IMR-90 (cell line): Measurements from ENCODE around the gene SDR9C7. TPM values are rescaled to one million over a fixed set of nuclear protein-coding genes. Genes with fewer than 3 reads are reported as not detected.

ENCODE experiments used
- ATAC-seq: fragments of 200-7000 bp; cut with Tn5 transposase; 2 replicates; pipeline ENCODE4 v1.9.1; 2020; ENCODE audit warnings: low read depth, mild to moderate bottlenecking, moderate library complexity
- BruUV-seq: library from RNA; stranded (reverse); fragments of 400-500 nt; replicated peaks from 2 replicates; lab custom pipeline; 2021; lab: Mats Ljungman, UMichigan
- CTCF ChIA-PET: fragments of 300-600 bp; formaldehyde crosslinking; extraction: SDS; loops from one replicate; lab custom pipeline; 2021; ENCODE audit warnings: antibody characterized with exemption; lab: Yijun Ruan, JAX
- POLR2A ChIA-PET: fragments of 300-600 bp; sonication (Branson Sonifier 250); formaldehyde crosslinking; loops from one replicate; lab custom pipeline; 2022; ENCODE audit warnings: antibody characterized with exemption; ENCODE audit not compliant: unreplicated experiment; lab: Charles Lee
- DNase-seq: peaks from one replicate; pipeline ENCODE4 v3.0.0; 2013
- H2AFZ ChIP-seq: replicated peaks from 2 replicates; pipeline ENCODE3; 2013; ENCODE audit warnings: low read length, mild to moderate bottlenecking; ENCODE audit not compliant: poor library complexity
- H2AK5ac ChIP-seq: 2 replicates; pipeline ENCODE4 v1.6.1; 2013; ENCODE audit warnings: low read depth, low read length, inconsistent platforms
- H2AK9ac ChIP-seq: replicated peaks from 2 replicates; pipeline ENCODE3; 2013; ENCODE audit warnings: mild to moderate bottlenecking, low read depth, low read length, moderate library complexity; ENCODE audit not compliant: poor library complexity
- H2BK120ac ChIP-seq: 2 replicates; pipeline ENCODE4 v1.6.1; 2013; ENCODE audit warnings: low read depth, low read length, inconsistent platforms
- H2BK15ac ChIP-seq: 3 replicates; pipeline ENCODE4 v1.6.1; 2013; ENCODE audit warnings: low read depth, low read length, inconsistent platforms
- H2BK20ac ChIP-seq: 2 replicates; pipeline ENCODE4 v1.6.1; 2013; ENCODE audit warnings: low read depth, mild to moderate bottlenecking, inconsistent platforms, low read length, moderate library complexity
- H2BK5ac ChIP-seq: 2 replicates; pipeline ENCODE4 v1.6.1; 2013; ENCODE audit warnings: mild to moderate bottlenecking, low read depth, low read length, inconsistent platforms; ENCODE audit not compliant: poor library complexity, severe bottlenecking
- H3K14ac ChIP-seq: replicated peaks from 2 replicates; pipeline ENCODE4 v1.6.1; 2013; ENCODE audit warnings: low read depth, low read length, inconsistent platforms
- H3K18ac ChIP-seq: 2 replicates; pipeline ENCODE4 v1.6.1; 2013; ENCODE audit warnings: low read depth, low read length, control low read depth
- H3K23ac ChIP-seq: 2 replicates; pipeline ENCODE4 v1.6.1; 2013; ENCODE audit warnings: low read depth, low read length, inconsistent platforms
- H3K27ac ChIP-seq: 2 replicates; pipeline ENCODE4 v1.5.1; 2013; ENCODE audit warnings: mild to moderate bottlenecking, control low read depth, low read length; ENCODE audit not compliant: insufficient read depth
- H3K27me3 ChIP-seq: 2 replicates; pipeline ENCODE4 v1.6.1; 2013; ENCODE audit warnings: low read length; ENCODE audit not compliant: control insufficient read depth, insufficient read depth
- H3K36me3 ChIP-seq: 2 replicates; pipeline ENCODE4 v1.6.1; 2013; ENCODE audit warnings: low read length, mixed read lengths; ENCODE audit not compliant: control insufficient read depth, insufficient read depth
- H3K4ac ChIP-seq: 2 replicates; pipeline ENCODE4 v1.6.1; 2013; ENCODE audit warnings: low read depth, low read length, inconsistent platforms
- H3K4me1 ChIP-seq: 2 replicates; pipeline ENCODE4 v1.6.1; 2013; ENCODE audit warnings: low read length, mixed read lengths; ENCODE audit not compliant: control insufficient read depth, insufficient read depth
- H3K4me2 ChIP-seq: 2 replicates; pipeline ENCODE4 v1.6.1; 2013; ENCODE audit warnings: low read depth, mild to moderate bottlenecking, control low read depth, low read length, moderate library complexity
- H3K4me3 ChIP-seq: 2 replicates; pipeline ENCODE4 v1.5.1; 2013; ENCODE audit warnings: low read depth, mild to moderate bottlenecking, control low read depth, low read length, moderate library complexity; ENCODE audit not compliant: insufficient read depth
- H3K56ac ChIP-seq: 2 replicates; pipeline ENCODE4 v1.6.1; 2013; ENCODE audit warnings: low read length, inconsistent platforms; ENCODE audit not compliant: insufficient read depth; ENCODE audit errors: extremely low read depth
- H3K79me1 ChIP-seq, 2 experiments: 2 replicates each; pipeline ENCODE4 v1.6.1; 2013; ENCODE audit warnings: low read length in 2 of 2, inconsistent platforms in 1 of 2, low read depth in 1 of 2
- H3K9ac ChIP-seq: 2 replicates; pipeline ENCODE4 v1.6.1; 2013; ENCODE audit warnings: low read depth, low read length, control low read depth
- H3K9me1 ChIP-seq: 2 replicates; pipeline ENCODE4 v1.6.1; 2013; ENCODE audit warnings: low read length, inconsistent platforms; ENCODE audit not compliant: insufficient read depth
- H3K9me3 ChIP-seq: 2 replicates; pipeline ENCODE4 v1.6.1; 2013; ENCODE audit warnings: low read length; ENCODE audit not compliant: control insufficient read depth, insufficient read depth
- H4K20me1 ChIP-seq: 2 replicates; pipeline ENCODE4 v1.6.1; 2013; ENCODE audit warnings: low read length, inconsistent platforms; ENCODE audit not compliant: insufficient read depth
- H4K5ac ChIP-seq: 2 replicates; pipeline ENCODE4 v1.6.1; 2013; ENCODE audit warnings: mild to moderate bottlenecking, low read depth, low read length, control low read depth
- H4K8ac ChIP-seq, 2 experiments: 2 replicates each; pipeline ENCODE4 v1.6.1; 2013; ENCODE audit warnings: low read depth in 2 of 2, low read length in 2 of 2, control low read depth in 1 of 2, inconsistent platforms in 1 of 2
- H4K91ac ChIP-seq: 2 replicates; pipeline ENCODE4 v1.6.1; 2013; ENCODE audit warnings: low read depth, low read length, inconsistent platforms; ENCODE audit not compliant: insufficient read depth
- BHLHE40 ChIP-seq: fragments of 150-350 bp; IDR thresholded peaks from 2 replicates; pipeline ENCODE4 v1.6.1; 2016; ENCODE audit warnings: mild to moderate bottlenecking, low read depth, low read length
- CEBPB ChIP-seq: IDR thresholded peaks from 2 replicates; pipeline ENCODE4 v1.6.1; 2012; ENCODE audit warnings: low read depth, low read length, improper control_type of control experiment
- CHD1 ChIP-seq: IDR thresholded peaks from 2 replicates; pipeline ENCODE4 v1.6.1; 2012; ENCODE audit warnings: low read depth, low read length, improper control_type of control experiment
- FOS ChIP-seq: fragments of 150-350 bp; IDR thresholded peaks from 2 replicates; pipeline ENCODE4 v1.6.1; 2016; ENCODE audit warnings: low read depth, low read length
- MAFK ChIP-seq: IDR thresholded peaks from 2 replicates; pipeline ENCODE4 v1.6.1; 2012; ENCODE audit warnings: low read depth, low read length, improper control_type of control experiment
- MAZ ChIP-seq: IDR thresholded peaks from 2 replicates; pipeline ENCODE4 v1.6.1; 2012; ENCODE audit warnings: low read depth, mild to moderate bottlenecking, low read length, improper control_type of control experiment, moderate library complexity, borderline replicate concordance
- MXI1 ChIP-seq: IDR thresholded peaks from 2 replicates; pipeline ENCODE4 v1.6.1; 2012; ENCODE audit warnings: low read depth, mild to moderate bottlenecking, low read length, moderate library complexity, borderline replicate concordance
- NFE2L2 ChIP-seq: fragments of 150-350 bp; IDR thresholded peaks from 2 replicates; pipeline ENCODE4 v1.6.1; 2016; ENCODE audit warnings: low read depth, mild to moderate bottlenecking, low read length
- POLR2A ChIP-seq: IDR thresholded peaks from 2 replicates; pipeline ENCODE4 v1.6.1; 2012; ENCODE audit warnings: mild to moderate bottlenecking, low read depth, low read length
- RAD21 ChIP-seq: IDR thresholded peaks from 2 replicates; pipeline ENCODE4 v1.6.1; 2012; ENCODE audit warnings: low read length, improper control_type of control experiment
- RCOR1 ChIP-seq: IDR thresholded peaks from 2 replicates; pipeline ENCODE4 v1.6.1; 2012; ENCODE audit warnings: mild to moderate bottlenecking, low read length, improper control_type of control experiment; ENCODE audit not compliant: insufficient replicate concordance
- RFX5 ChIP-seq: IDR thresholded peaks from 2 replicates; pipeline ENCODE4 v1.8.0; 2012; ENCODE audit warnings: low read depth, mild to moderate bottlenecking, low read length, moderate library complexity
- SMC3 ChIP-seq: fragments of 150-350 bp; IDR thresholded peaks from 2 replicates; pipeline ENCODE4 v1.6.1; 2016; ENCODE audit warnings: low read depth, mild to moderate bottlenecking, antibody characterized with exemption, low read length, moderate library complexity
- WGBS, 2 experiments: methylation state at CpG; one replicate each; pipeline versions ENCODE4 v1.1.5 to v1.1.7; 2013; ENCODE audit warnings: missing lambda C conversion rate in 2 of 2; ENCODE audit not compliant: insufficient read length in 1 of 2; ENCODE audit errors: extremely low coverage in 2 of 2; 5-methylcytosine and 5-hydroxymethylcytosine counted together
- dilution Hi-C: fragments of 300-500 bp; cut with HindIII; formaldehyde crosslinking; loops from one replicate; pipeline ENCODE4 v1.14.3; 2018; ENCODE audit warnings: low sequenced_read_pairs; ENCODE audit not compliant: unreplicated experiment
- in situ Hi-C: fragments of 300-500 bp; cut with MboI; formaldehyde crosslinking; loops from 3 replicates; pipeline ENCODE4 v1.14.3; 2019; ENCODE audit warnings: low sequenced_read_pairs, inconsistent platforms, mixed read lengths
- intact Hi-C: fragments of 100-400 bp; cut with micrococcal nuclease; formaldehyde crosslinking; loops from 2 replicates; pipeline ENCODE4 v1.10.0; 2022
- polyA plus RNA-seq, 3 experiments: library from polyadenylated mRNA; depleted of rRNA; stranded (reverse); fragments of >200 nt; gene quantifications; 2 replicates each; pipeline ENCODE4 v1.2.3, GENCODE V29; 2012; ENCODE audit warnings: low replicate concordance in 1 of 3
- total RNA-seq: library from RNA; depleted of rRNA; stranded (reverse); fragments of >200 nt; gene quantifications from 2 replicates; pipeline ENCODE4 v1.2.3, GENCODE V29; 2012
- TF ChIP-seq, protein P1 (sequence below): fragments of 150-350 bp; IDR thresholded peaks from 2 replicates; pipeline ENCODE4 v1.6.1; 2016; ENCODE audit warnings: low read depth, mild to moderate bottlenecking, low read length, moderate library complexity, borderline replicate concordance
- TF ChIP-seq, protein P2 (sequence below): conservative IDR thresholded peaks from 2 replicates; pipeline ENCODE4 v1.5.1; 2012; ENCODE audit warnings: mild to moderate bottlenecking, low read depth, low read length, improper control_type of control experiment
- TF ChIP-seq, protein P3 (sequence below): fragments of 150-350 bp; IDR thresholded peaks from 2 replicates; pipeline ENCODE4 v1.6.1; 2017; ENCODE audit warnings: mild to moderate bottlenecking, antibody characterized with exemption, low read length, low read depth

The SDR9C7 gene
- total and polyA plus RNA-seq, 2 of the 4 experiments (the other 2 are of a cell fraction): not detected

DNA sequence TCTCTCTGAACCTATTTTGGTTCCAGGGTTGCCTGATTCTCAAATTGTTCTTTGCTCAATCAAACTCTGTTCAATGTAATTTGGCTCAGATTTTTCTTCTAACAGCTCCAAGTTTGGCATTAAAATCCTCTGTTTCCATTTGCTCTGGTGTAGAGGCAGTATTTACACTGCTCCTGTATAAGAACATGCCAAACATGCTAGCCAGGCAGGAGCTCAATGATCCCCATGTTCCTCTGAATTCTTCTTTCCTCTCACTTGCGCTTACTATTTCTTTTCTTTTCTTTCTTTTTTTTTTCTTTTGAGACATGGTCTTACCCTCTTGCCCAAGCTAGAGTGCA, 17.2 kb downstream of the SDR9C7 start:
- H3K9me1 ChIP-seq: no peaks in the 10 kb centered on the region
- H2BK120ac ChIP-seq: no peak overlapping the region
- H2AK5ac ChIP-seq: no peak overlapping the region
- no peak overlapping the region for H3K18ac ChIP-seq
- in situ Hi-C loops: no loop called here
- no peak overlapping the region for H2BK20ac ChIP-seq
- H3K4me3 ChIP-seq: no peak overlapping the region
- H3K36me3 ChIP-seq: no peaks in the 10 kb centered on the region
- H4K91ac ChIP-seq: no peak overlapping the region
- no peak overlapping the region for H3K14ac ChIP-seq
- H3K23ac ChIP-seq: no peak overlapping the region
- no peak overlapping the region for H2AK9ac ChIP-seq
- ATAC-seq (no peak), DNase-seq (no peak)
- no TSS peak for BruUV-seq
- no peak for TF ChIP-seq CHD1
- TF ChIP-seq MAZ: no peak
- no peak for TF ChIP-seq BHLHE40
- TF ChIP-seq, protein P1, sequence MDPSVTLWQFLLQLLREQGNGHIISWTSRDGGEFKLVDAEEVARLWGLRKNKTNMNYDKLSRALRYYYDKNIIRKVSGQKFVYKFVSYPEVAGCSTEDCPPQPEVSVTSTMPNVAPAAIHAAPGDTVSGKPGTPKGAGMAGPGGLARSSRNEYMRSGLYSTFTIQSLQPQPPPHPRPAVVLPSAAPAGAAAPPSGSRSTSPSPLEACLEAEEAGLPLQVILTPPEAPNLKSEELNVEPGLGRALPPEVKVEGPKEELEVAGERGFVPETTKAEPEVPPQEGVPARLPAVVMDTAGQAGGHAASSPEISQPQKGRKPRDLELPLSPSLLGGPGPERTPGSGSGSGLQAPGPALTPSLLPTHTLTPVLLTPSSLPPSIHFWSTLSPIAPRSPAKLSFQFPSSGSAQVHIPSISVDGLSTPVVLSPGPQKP: no peak
- no peak for TF ChIP-seq RCOR1
- TF ChIP-seq, protein P2, sequence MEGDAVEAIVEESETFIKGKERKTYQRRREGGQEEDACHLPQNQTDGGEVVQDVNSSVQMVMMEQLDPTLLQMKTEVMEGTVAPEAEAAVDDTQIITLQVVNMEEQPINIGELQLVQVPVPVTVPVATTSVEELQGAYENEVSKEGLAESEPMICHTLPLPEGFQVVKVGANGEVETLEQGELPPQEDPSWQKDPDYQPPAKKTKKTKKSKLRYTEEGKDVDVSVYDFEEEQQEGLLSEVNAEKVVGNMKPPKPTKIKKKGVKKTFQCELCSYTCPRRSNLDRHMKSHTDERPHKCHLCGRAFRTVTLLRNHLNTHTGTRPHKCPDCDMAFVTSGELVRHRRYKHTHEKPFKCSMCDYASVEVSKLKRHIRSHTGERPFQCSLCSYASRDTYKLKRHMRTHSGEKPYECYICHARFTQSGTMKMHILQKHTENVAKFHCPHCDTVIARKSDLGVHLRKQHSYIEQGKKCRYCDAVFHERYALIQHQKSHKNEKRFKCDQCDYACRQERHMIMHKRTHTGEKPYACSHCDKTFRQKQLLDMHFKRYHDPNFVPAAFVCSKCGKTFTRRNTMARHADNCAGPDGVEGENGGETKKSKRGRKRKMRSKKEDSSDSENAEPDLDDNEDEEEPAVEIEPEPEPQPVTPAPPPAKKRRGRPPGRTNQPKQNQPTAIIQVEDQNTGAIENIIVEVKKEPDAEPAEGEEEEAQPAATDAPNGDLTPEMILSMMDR: no peak
- TF ChIP-seq RFX5: no peak
- TF ChIP-seq, protein P3, sequence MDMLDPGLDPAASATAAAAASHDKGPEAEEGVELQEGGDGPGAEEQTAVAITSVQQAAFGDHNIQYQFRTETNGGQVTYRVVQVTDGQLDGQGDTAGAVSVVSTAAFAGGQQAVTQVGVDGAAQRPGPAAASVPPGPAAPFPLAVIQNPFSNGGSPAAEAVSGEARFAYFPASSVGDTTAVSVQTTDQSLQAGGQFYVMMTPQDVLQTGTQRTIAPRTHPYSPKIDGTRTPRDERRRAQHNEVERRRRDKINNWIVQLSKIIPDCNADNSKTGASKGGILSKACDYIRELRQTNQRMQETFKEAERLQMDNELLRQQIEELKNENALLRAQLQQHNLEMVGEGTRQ: no peak
- TF ChIP-seq POLR2A: no peak
- TF ChIP-seq MXI1: no peak
- TF ChIP-seq SMC3: no peak
- TF ChIP-seq NFE2L2: no peak
- no peak for TF ChIP-seq RAD21
- no peak for TF ChIP-seq FOS
- TF ChIP-seq MAFK: no peak
- no peak for TF ChIP-seq CEBPB
- H3K9me3 ChIP-seq: no peaks in the 10 kb centered on the region
- H2BK5ac ChIP-seq: no peak overlapping the region
- no peaks in the 10 kb centered on the region for H3K79me1 ChIP-seq
- dilution Hi-C loops: no loop called here
- H2BK15ac ChIP-seq: no peak overlapping the region
- no peak overlapping the region for H3K4ac ChIP-seq
- no peak overlapping the region for H4K8ac ChIP-seq
- no peaks in the 10 kb centered on the region for H4K20me1 ChIP-seq
- ChIA-PET POLR2A (no interaction called here), CTCF (no interaction called here)
- H3K4me2 ChIP-seq: no peak overlapping the region
- no peak overlapping the region for H3K56ac ChIP-seq
- H2AFZ ChIP-seq: no peak overlapping the region
- H3K27me3 ChIP-seq: peaks cover 7% of the 10 kb centered on the region
- no peak overlapping the region for H3K9ac ChIP-seq
- 100% methylated on average over 1 of the region's 1 CpG; no CpG with 5 or more reads in 1 of the 2 experiments for WGBS, 2 experiments
- no peak overlapping the region for H3K27ac ChIP-seq
- no peaks in the 10 kb centered on the region for H3K4me1 ChIP-seq
- H4K5ac ChIP-seq: no peak overlapping the region
- intact Hi-C loops: no loop called here
